A549 (cell line): Measurements from ENCODE around the gene LRRC4.

Experiments used
- BHLHE40 ChIP-seq: IDR thresholded peaks from 2 replicates; pipeline ENCODE4 v1.6.1; 2012; ENCODE audit warnings: low read depth, low read length, inconsistent platforms
- CBX8 ChIP-seq: fragments of 200-600 bp; sonication (generic); IDR thresholded peaks from 2 replicates; pipeline ENCODE4 v1.6.1; 2016
- CHD2 ChIP-seq: fragments of 150-350 bp; IDR thresholded peaks from 2 replicates; pipeline ENCODE4 v1.6.1; 2014; ENCODE audit warnings: low read length; ENCODE audit not compliant: partially characterized antibody
- CTCF ChIP-seq: fragments of >200 bp; sonication (Bioruptor Twin); formaldehyde crosslinking; IDR thresholded peaks from 3 replicates; pipeline ENCODE4 v1.5.1; 2016
- E2F6 ChIP-seq: IDR thresholded peaks from 2 replicates; pipeline ENCODE4 v1.6.1; 2012; ENCODE audit warnings: low read depth, borderline replicate concordance
- EP300 ChIP-seq, 2 experiments: fragments of >200 bp; sonication (Bioruptor Twin); formaldehyde crosslinking; IDR thresholded peaks; 2 replicates in 1 of 2; 3 replicates in 1 of 2; pipeline ENCODE4 v1.6.1; 2016 to 2017
- FOSL2 ChIP-seq, 2 experiments: fragments of 450-650 bp in 1 of 2; fragments of >200 bp in 1 of 2; sonication (Bioruptor Twin) in 1 of 2; formaldehyde crosslinking; IDR thresholded peaks; 2 replicates each; pipeline versions ENCODE4 v1.5.0 to v1.6.1; 2016 to 2020; ENCODE audit warnings: mild to moderate bottlenecking in 1 of 2, moderate library complexity in 1 of 2
- MYC ChIP-seq: IDR thresholded peaks from 2 replicates; pipeline ENCODE4 v1.6.1; 2012; ENCODE audit warnings: mild to moderate bottlenecking, inconsistent platforms, low read length, improper control_type of control experiment, borderline replicate concordance
- NR3C1 ChIP-seq: fragments of >200 bp; sonication (Bioruptor Twin); formaldehyde crosslinking; IDR thresholded peaks from 3 replicates; pipeline ENCODE4 v1.6.1; 2017
- POLR2A ChIP-seq: IDR thresholded peaks from 2 replicates; pipeline ENCODE4 v1.6.1; 2012; ENCODE audit warnings: mild to moderate bottlenecking, low read length
- RFX5 ChIP-seq: fragments of 450-650 bp; IDR thresholded peaks from 2 replicates; pipeline ENCODE4 v1.7.1; 2014; ENCODE audit warnings: antibody characterized with exemption, mild to moderate bottlenecking, moderate library complexity
- SMC3 ChIP-seq: fragments of >200 bp; sonication (Bioruptor Twin); formaldehyde crosslinking; IDR thresholded peaks from 3 replicates; pipeline ENCODE4 v1.6.1; 2018; ENCODE audit warnings: inconsistent platforms
- USF2 ChIP-seq: fragments of 450-650 bp; IDR thresholded peaks from 2 replicates; pipeline ENCODE4 v1.6.1; 2014; ENCODE audit warnings: antibody characterized with exemption
- ZFP36 ChIP-seq: fragments of 450-650 bp; IDR thresholded peaks from 2 replicates; pipeline ENCODE4 v1.6.1; 2014; ENCODE audit warnings: borderline replicate concordance; ENCODE audit not compliant: partially characterized antibody

- TF ChIP-seq RFX5 (no peak), POLR2A (no peak), ZFP36 (no peak), CTCF (no peak), EP300 (IDR thresholded peaks at IDR 0.05) (no peak), BHLHE40 (no peak), CBX8 (no peak), E2F6 (no peak), MYC (no peak), SMC3 (no peak), FOSL2 (IDR thresholded peaks at IDR 0.05) (no peak), FOSL2 (CRISPR knock-in tag; IDR thresholded peaks at IDR 0.05) (no peak), USF2 (no peak), NR3C1 (no peak), CHD2 (no peak)
These were observed 5.1 kb upstream of the LRRC4 start for GRCh38 chr7:128036226-128036940.
